ENCODE measurements around the gene EFNA5.

The EFNA5 gene

GRCh38 chr5:107652839-107653607 is 17.7 kb downstream of the EFNA5 start:
- no peak for DNase-seq
- intact Hi-C loops (cut with DNase I), result no loop called here

- DNase-seq, result no peak
- intact Hi-C loops (cut with DNase I), result no loop called here
Measured at GRCh38 chr5:107652408-107652807, 18.3 kb downstream of the EFNA5 start.

- no peak for DNase-seq
- intact Hi-C loops (cut with DNase I), result no loop called here
Measured at GRCh38 chr5:107651325-107651724, 19.4 kb downstream of the EFNA5 start.

- intact Hi-C loops (cut with DNase I), result no loop called here
- no peak for DNase-seq
Measured at GRCh38 chr5:107646418-107646817, 24.3 kb downstream of the EFNA5 start.

- intact Hi-C loops (cut with DNase I), result no loop called here
- DNase-seq, result no peak
Measured at GRCh38 chr5:107640568-107640967, 30.2 kb downstream of the EFNA5 start.

GRCh38 chr5:107639990-107640389 is 30.7 kb downstream of the EFNA5 start:
- intact Hi-C loops (cut with DNase I), result no loop called here
- DNase-seq, result no peak

- intact Hi-C loops (cut with DNase I), result no loop called here
- DNase-seq, result no peak
Measured at GRCh38 chr5:107636555-107636954, 34.2 kb downstream of the EFNA5 start.

GRCh38 chr5:107636068-107636467 is 34.7 kb downstream of the EFNA5 start:
- DNase-seq, result no peak
- intact Hi-C loops (cut with DNase I), result no loop called here

- intact Hi-C loops (cut with DNase I), result no loop called here
- DNase-seq, result no peak
Measured at GRCh38 chr5:107634981-107635848, 35.5 kb downstream of the EFNA5 start.

- intact Hi-C loops (cut with DNase I), result no loop called here
- DNase-seq, result no peak
Measured at GRCh38 chr5:107633171-107633901, 37.4 kb downstream of the EFNA5 start.

- no peak for DNase-seq
- intact Hi-C loops (cut with DNase I), result no loop called here
Measured at GRCh38 chr5:107631805-107632362, 38.9 kb downstream of the EFNA5 start.

GRCh38 chr5:107630184-107630583 is 40.6 kb downstream of the EFNA5 start:
- intact Hi-C loops (cut with DNase I), result no loop called here
- no peak for DNase-seq

- no peak for DNase-seq
- intact Hi-C loops (cut with DNase I), result no loop called here
Measured at GRCh38 chr5:107624235-107624634, 46.5 kb downstream of the EFNA5 start.

- intact Hi-C loops (cut with DNase I), result no loop called here
- peak in 1 of 10 donors; percentile 70 for DNase-seq
Measured at GRCh38 chr5:107621089-107621488, 49.6 kb downstream of the EFNA5 start.

GRCh38 chr5:107619781-107620180 is 51.0 kb downstream of the EFNA5 start:
- DNase-seq, result no peak
- intact Hi-C loops (cut with DNase I), result no loop called here

- DNase-seq, result no peak
- intact Hi-C loops (cut with DNase I), result no loop called here
Measured at GRCh38 chr5:107618242-107618641, 52.5 kb downstream of the EFNA5 start.

GRCh38 chr5:107617052-107617451 is 53.7 kb downstream of the EFNA5 start:
- intact Hi-C loops (cut with DNase I), result no loop called here
- no peak for DNase-seq

GRCh38 chr5:107616213-107616612 is 54.5 kb downstream of the EFNA5 start:
- DNase-seq, result no peak
- intact Hi-C loops (cut with DNase I), result no loop called here

- DNase-seq, result no peak
Measured at GRCh38 chr5:107615299-107615817, 55.4 kb downstream of the EFNA5 start.

GRCh38 chr5:107612541-107612940 is 58.2 kb downstream of the EFNA5 start:
- DNase-seq, result no peak
- intact Hi-C loops (cut with DNase I), result no loop called here

More at GRCh38 chr5:107615299-107615817, 55.4 kb downstream of the EFNA5 start:
- intact Hi-C loops (cut with DNase I), result no loop called here

GRCh38 chr5:107610798-107611197 is 59.9 kb downstream of the EFNA5 start:
- DNase-seq, result no peak
- intact Hi-C loops (cut with DNase I), result no loop called here
